Endothelial cell of umbilical vein (primary cell): ENCODE measurements around the gene IRGM. TPM values are rescaled to one million over a fixed set of nuclear protein-coding genes. Genes with fewer than 3 reads are reported as not detected.

Experiments
- BruUV-seq: library from RNA; stranded (reverse); fragments of 400-500 nt; replicated peaks from 2 replicates; lab custom pipeline; 2021; lab: Mats Ljungman, UMichigan
- CTCF ChIA-PET: fragments of 300-600, 350-600 bp; sonication (Branson Sonifier 250); formaldehyde crosslinking; loops from one replicate; lab custom pipeline; 2021; ENCODE audit warnings: antibody characterized with exemption, inconsistent platforms; lab: Charles Lee
- POLR2A ChIA-PET: fragments of 300-600, 350-600 bp; sonication (Branson Sonifier 250); formaldehyde crosslinking; loops from one replicate; lab custom pipeline; 2021; ENCODE audit warnings: antibody characterized with exemption, inconsistent platforms; lab: Charles Lee
- DNase-seq: peaks from one replicate; pipeline ENCODE4 v3.0.0-alpha.2; 2011; ENCODE audit warnings: low read depth, low spot score
- FAIRE-seq: peaks from 2 replicates; lab custom pipeline; 2011; peaks lifted over from hg19 to GRCh38; lab: Jason Lieb, UNC
- H2AFZ ChIP-seq: 2 replicates; pipeline ENCODE4 v1.6.0; 2012; ENCODE audit warnings: low read depth, low read length, control low read depth, inconsistent platforms
- H3K27ac ChIP-seq: 2 replicates; pipeline ENCODE4 v1.5.1; 2011; ENCODE audit warnings: low read depth, mild to moderate bottlenecking, control low read depth, low read length, moderate library complexity; ENCODE audit not compliant: insufficient read depth
- H3K27me3 ChIP-seq, 2 experiments: 2 replicates each; pipeline versions ENCODE4 v1.6.0 to v1.6.1; 2011; ENCODE audit warnings: low read length in 2 of 2, mixed read lengths in 1 of 2; ENCODE audit not compliant: control insufficient read depth in 2 of 2, insufficient read depth in 2 of 2
- H3K36me3 ChIP-seq, 2 experiments: 2 replicates in 1 of 2; 3 replicates in 1 of 2; pipeline ENCODE4 v1.5.1; 2011; ENCODE audit warnings: low read length in 2 of 2, mild to moderate bottlenecking in 1 of 2, moderate library complexity in 1 of 2; ENCODE audit not compliant: control insufficient read depth in 2 of 2, insufficient read depth in 2 of 2; ENCODE audit errors: extremely low read depth in 1 of 2
- H3K4me1 ChIP-seq: 3 replicates; pipeline ENCODE4 v1.5.1; 2011; ENCODE audit warnings: mild to moderate bottlenecking, low read length; ENCODE audit not compliant: control insufficient read depth, insufficient read depth; ENCODE audit errors: extremely low read depth
- H3K4me2 ChIP-seq: 2 replicates; pipeline ENCODE4 v1.6.1; 2011; ENCODE audit warnings: low read length, control low read depth, mixed read lengths; ENCODE audit not compliant: insufficient read depth
- H3K4me3 ChIP-seq, 3 experiments: fragments of 200-600 bp in 1 of 3; sonication (generic), shearing (Covaris generic) in 1 of 3; replicated peaks in 1 of 3; 2 replicates each; pipeline ENCODE4 v1.5.1; 2011 to 2016; ENCODE audit warnings: control low read depth in 3 of 3, low read length in 3 of 3, mild to moderate bottlenecking in 2 of 3, inconsistent platforms in 1 of 3, low read depth in 1 of 3, moderate library complexity in 1 of 3; ENCODE audit not compliant: insufficient read depth in 1 of 3
- H3K79me2 ChIP-seq: 2 replicates; pipeline ENCODE4 v1.6.0; 2012; ENCODE audit warnings: low read length, inconsistent platforms; ENCODE audit not compliant: control insufficient read depth, insufficient read depth
- H3K9ac ChIP-seq: replicated peaks from 2 replicates; pipeline ENCODE3; 2011; ENCODE audit warnings: low read length, control low read depth; ENCODE audit not compliant: insufficient read depth; ENCODE audit errors: extremely low read depth
- H3K9me1 ChIP-seq: replicated peaks from 3 replicates; pipeline ENCODE4 v1.6.0; 2011; ENCODE audit warnings: mild to moderate bottlenecking, low read length; ENCODE audit not compliant: control insufficient read depth, insufficient read depth; ENCODE audit errors: extremely low read depth
- H3K9me3 ChIP-seq: replicated peaks from 2 replicates; pipeline ENCODE4 v1.5.1; 2012; ENCODE audit warnings: low read length, inconsistent platforms; ENCODE audit not compliant: control insufficient read depth, insufficient read depth
- H4K20me1 ChIP-seq: replicated peaks from 2 replicates; pipeline ENCODE3; 2011; ENCODE audit warnings: mild to moderate bottlenecking, low read length; ENCODE audit not compliant: control insufficient read depth, insufficient read depth; ENCODE audit errors: extremely low read depth
- EZH2 ChIP-seq: IDR thresholded peaks from 2 replicates; pipeline ENCODE4 v1.6.1; 2012; ENCODE audit warnings: borderline replicate concordance, low read depth, mild to moderate bottlenecking, moderate library complexity, low read length, inconsistent platforms; ENCODE audit not compliant: severe bottlenecking
- FOS ChIP-seq: IDR thresholded peaks from 2 replicates; pipeline ENCODE4 v1.6.1; 2011; ENCODE audit warnings: mild to moderate bottlenecking, low read length, moderate library complexity, borderline replicate concordance; ENCODE audit not compliant: insufficient read depth
- GATA2 ChIP-seq: IDR thresholded peaks from 2 replicates; pipeline ENCODE4 v1.7.0; 2011; ENCODE audit warnings: low read depth, mild to moderate bottlenecking, moderate library complexity, mixed read lengths, low read length; ENCODE audit not compliant: insufficient read length, insufficient read depth
- JUN ChIP-seq: IDR thresholded peaks from 2 replicates; pipeline ENCODE4 v1.6.1; 2011; ENCODE audit warnings: borderline replicate concordance, low read depth; ENCODE audit not compliant: insufficient read length, insufficient read depth
- MYC ChIP-seq: IDR thresholded peaks from one replicate; pipeline ENCODE4 v1.6.1; 2011; ENCODE audit warnings: mild to moderate bottlenecking, low read depth, low read length
- POLR2A ChIP-seq: IDR thresholded peaks from 2 replicates; pipeline ENCODE4 v1.6.1; 2012; ENCODE audit warnings: low read depth, mild to moderate bottlenecking, control low read depth, low read length
- POLR2AphosphoS5 ChIP-seq: IDR thresholded peaks from 2 replicates; pipeline ENCODE4 v1.6.1; 2012; ENCODE audit warnings: low read depth, mild to moderate bottlenecking, control low read depth, low read length, moderate library complexity; ENCODE audit not compliant: insufficient read depth
- dilution Hi-C: fragments of 300-500 bp; cut with MboI; formaldehyde crosslinking; loops from one replicate; pipeline ENCODE4 v1.15.0; 2019; ENCODE audit warnings: low sequenced_read_pairs; ENCODE audit not compliant: extremely low pct_ligation_motif_present
- intact Hi-C: fragments of 100-400 bp; cut with micrococcal nuclease; formaldehyde crosslinking; loops from one replicate; pipeline ENCODE4 v1.10.0; 2022
- polyA plus RNA-seq, 4 experiments: library from polyadenylated mRNA; depleted of rRNA in 3 of 4; stranded (reverse) in 3 of 4; unstranded in 1 of 4; fragments of >200 nt; gene quantifications; 2 replicates each; pipeline versions ENCODE4 v1.2.1 to v1.2.3, GENCODE V29; 2011 to 2012; ENCODE audit warnings: missing spikeins in 1 of 4
- total RNA-seq: library from RNA; stranded (reverse); gene quantifications from 2 replicates; pipeline ENCODE4 v1.2.3, GENCODE V29; 2021
- TF ChIP-seq, protein P1 (sequence below), 2 donors: IDR thresholded peaks; 1 replicate in 1 of 2; 2 replicates in 1 of 2; pipeline ENCODE4 v1.5.1; 2011; ENCODE audit warnings: low read length in 2 of 2, mild to moderate bottlenecking in 2 of 2, moderate library complexity in 2 of 2, control low read depth in 1 of 2, inconsistent platforms in 1 of 2, low read depth in 1 of 2; ENCODE audit not compliant: insufficient read depth in 1 of 2; ENCODE audit errors: extremely low read depth in 1 of 2
- TF ChIP-seq, protein P2 (sequence below): IDR thresholded peaks from 2 replicates; pipeline ENCODE4 v1.6.1; 2011; ENCODE audit not compliant: insufficient read depth, insufficient read length

IRGM gene
- total and polyA plus RNA-seq, 2 donors (not counting 3 experiments of a cell fraction or from before 2014, with no cell fraction given) = not detected

DNA sequence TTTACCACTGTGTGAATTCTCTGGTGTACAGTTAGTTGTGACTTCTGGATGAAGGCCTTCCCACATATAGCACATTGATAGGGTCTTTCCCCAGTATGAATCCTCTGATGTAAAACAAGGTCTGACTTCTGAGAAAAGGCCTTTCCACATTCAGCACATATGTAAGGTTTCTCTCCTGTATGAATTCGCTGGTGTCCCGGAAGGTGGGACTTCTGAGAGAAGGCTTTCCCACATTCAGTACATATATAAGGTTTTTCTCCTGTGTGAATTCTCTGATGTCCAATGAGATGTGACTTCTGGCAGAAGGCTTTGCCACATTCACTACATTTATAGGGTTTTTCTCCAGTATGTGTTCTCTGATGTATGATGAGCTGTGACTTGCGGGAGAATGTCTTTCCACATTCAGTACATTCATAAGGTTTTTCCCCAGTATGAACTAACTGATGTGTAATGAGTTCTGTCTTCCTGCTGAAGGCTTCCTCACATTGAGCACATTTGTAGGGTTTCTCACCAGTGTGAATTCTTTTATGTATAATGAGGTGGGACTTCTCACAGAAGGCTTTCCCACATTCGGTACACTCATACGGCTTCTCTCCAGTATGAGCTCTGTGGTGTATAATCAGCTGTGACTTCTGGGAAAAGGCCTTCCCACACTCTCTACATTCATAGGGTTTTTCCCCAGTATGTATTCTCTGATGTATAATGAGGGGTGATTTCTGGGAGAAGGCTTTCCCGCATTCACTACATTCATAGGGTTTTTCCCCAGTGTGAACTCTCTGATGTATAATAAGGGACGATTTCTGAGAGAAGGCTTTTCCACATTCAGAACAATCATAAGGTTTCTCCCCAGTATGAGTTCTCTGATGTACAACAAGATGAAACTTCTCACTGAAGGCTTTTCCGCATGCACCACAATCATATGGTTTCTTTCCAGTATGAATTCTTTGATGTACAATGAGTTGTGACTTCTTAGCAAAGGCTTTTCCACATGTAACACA, 49.4 kb downstream of the IRGM start:
- DNase-seq (no peak), FAIRE-seq (no peak)
- no peaks in the 10 kb centered on the region for H3K27me3 ChIP-seq
- H3K79me2 ChIP-seq = no peaks in the 10 kb centered on the region
- intact Hi-C loops (no loop called here), dilution Hi-C loops (no loop called here)
- H3K4me1 ChIP-seq = no peaks in the 10 kb centered on the region
- H3K4me2 ChIP-seq = no peak overlapping the region
- H2AFZ ChIP-seq = no peak overlapping the region
- H3K4me3 ChIP-seq = no peak overlapping the region
- CTCF ChIA-PET = no interaction called here
- H3K27ac ChIP-seq = no peak overlapping the region
- no peak overlapping the region for H3K9ac ChIP-seq
- H3K9me3 ChIP-seq = peaks cover 29% of the 10 kb centered on the region
- TF ChIP-seq JUN (no peak), GATA2 (no peak), FOS (no peak), POLR2A (no peak), POLR2AphosphoS5 (no peak), EZH2 (no peak), MYC (no peak)
- TF ChIP-seq, protein P1, sequence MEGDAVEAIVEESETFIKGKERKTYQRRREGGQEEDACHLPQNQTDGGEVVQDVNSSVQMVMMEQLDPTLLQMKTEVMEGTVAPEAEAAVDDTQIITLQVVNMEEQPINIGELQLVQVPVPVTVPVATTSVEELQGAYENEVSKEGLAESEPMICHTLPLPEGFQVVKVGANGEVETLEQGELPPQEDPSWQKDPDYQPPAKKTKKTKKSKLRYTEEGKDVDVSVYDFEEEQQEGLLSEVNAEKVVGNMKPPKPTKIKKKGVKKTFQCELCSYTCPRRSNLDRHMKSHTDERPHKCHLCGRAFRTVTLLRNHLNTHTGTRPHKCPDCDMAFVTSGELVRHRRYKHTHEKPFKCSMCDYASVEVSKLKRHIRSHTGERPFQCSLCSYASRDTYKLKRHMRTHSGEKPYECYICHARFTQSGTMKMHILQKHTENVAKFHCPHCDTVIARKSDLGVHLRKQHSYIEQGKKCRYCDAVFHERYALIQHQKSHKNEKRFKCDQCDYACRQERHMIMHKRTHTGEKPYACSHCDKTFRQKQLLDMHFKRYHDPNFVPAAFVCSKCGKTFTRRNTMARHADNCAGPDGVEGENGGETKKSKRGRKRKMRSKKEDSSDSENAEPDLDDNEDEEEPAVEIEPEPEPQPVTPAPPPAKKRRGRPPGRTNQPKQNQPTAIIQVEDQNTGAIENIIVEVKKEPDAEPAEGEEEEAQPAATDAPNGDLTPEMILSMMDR (IDR thresholded peaks at IDR 0.05; ENCODE audit: extremely low read depth in 1 of 2, insufficient read depth in 1 of 2, low read depth in 1 of 2, low read length in 2 of 2) = no peak
- TF ChIP-seq, protein P2, sequence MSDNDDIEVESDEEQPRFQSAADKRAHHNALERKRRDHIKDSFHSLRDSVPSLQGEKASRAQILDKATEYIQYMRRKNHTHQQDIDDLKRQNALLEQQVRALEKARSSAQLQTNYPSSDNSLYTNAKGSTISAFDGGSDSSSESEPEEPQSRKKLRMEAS = no peak
- POLR2A ChIA-PET = no interaction called here
- no TSS peak for BruUV-seq
- H3K36me3 ChIP-seq = peaks cover 5 to 8% of the 10 kb centered on the region in 2 experiments
- H4K20me1 ChIP-seq = no peaks in the 10 kb centered on the region
- H3K9me1 ChIP-seq = no peaks in the 10 kb centered on the region

Other genes with a start within 250 kb of the IRGM start
- 93.9 and 121 TPM in 2 replicates for gene SYNPO, start 205.9 kb upstream of the IRGM start, total RNA-seq
- gene SYNPO, start 205.9 kb upstream of the IRGM start, polyA plus RNA-seq = 56.9 and 68.4 TPM in 2 replicates
- 1.1 and 1.2 TPM in 2 replicates for gene MYOZ3, start 185.3 kb upstream of the IRGM start, total RNA-seq
- 0.43 and 0.59 TPM in 2 replicates for gene MYOZ3, start 185.3 kb upstream of the IRGM start, polyA plus RNA-seq
- 44.4 and 51.2 TPM in 2 replicates for gene RBM22, start 145.5 kb upstream of the IRGM start, total RNA-seq
- gene RBM22, start 145.5 kb upstream of the IRGM start, polyA plus RNA-seq = 37.0 and 41.8 TPM in 2 replicates
- 42.8 and 47.3 TPM in 2 replicates for gene DCTN4, start 87.5 kb upstream of the IRGM start, total RNA-seq
- 18.8 and 22.4 TPM in 2 replicates for gene DCTN4, start 87.5 kb upstream of the IRGM start, polyA plus RNA-seq
- 0.97 and 1.0 TPM in 2 replicates for gene SMIM3, start 67.8 kb upstream of the IRGM start, total RNA-seq
- gene SMIM3, start 67.8 kb upstream of the IRGM start, polyA plus RNA-seq = 1.4 and 2.0 TPM in 2 replicates
- gene ZNF300, start 58.5 kb downstream of the IRGM start, total RNA-seq = 9.6 and 10.2 TPM in 2 replicates
- gene ZNF300, start 58.5 kb downstream of the IRGM start, polyA plus RNA-seq = 3.4 and 4.6 TPM in 2 replicates
- 3.5 and 5.1 TPM in 2 replicates for gene GPX3, start 174.1 kb downstream of the IRGM start, total RNA-seq
- 17.1 and 17.7 TPM in 2 replicates for gene GPX3, start 174.1 kb downstream of the IRGM start, polyA plus RNA-seq
- 87.0 and 96.8 TPM in 2 replicates for gene TNIP1, start 234.5 kb downstream of the IRGM start, total RNA-seq
- gene TNIP1, start 234.5 kb downstream of the IRGM start, polyA plus RNA-seq = 37.2 and 43.0 TPM in 2 replicates